ENCODE results near the gene RBM45. TPM values are rescaled to one million over a fixed set of nuclear protein-coding genes. Genes with fewer than 3 reads are reported as not detected.

Gene RBM45
- total RNA-seq, 2 donors from 2014 or later = 10.5 to 12.7 TPM

DNA sequence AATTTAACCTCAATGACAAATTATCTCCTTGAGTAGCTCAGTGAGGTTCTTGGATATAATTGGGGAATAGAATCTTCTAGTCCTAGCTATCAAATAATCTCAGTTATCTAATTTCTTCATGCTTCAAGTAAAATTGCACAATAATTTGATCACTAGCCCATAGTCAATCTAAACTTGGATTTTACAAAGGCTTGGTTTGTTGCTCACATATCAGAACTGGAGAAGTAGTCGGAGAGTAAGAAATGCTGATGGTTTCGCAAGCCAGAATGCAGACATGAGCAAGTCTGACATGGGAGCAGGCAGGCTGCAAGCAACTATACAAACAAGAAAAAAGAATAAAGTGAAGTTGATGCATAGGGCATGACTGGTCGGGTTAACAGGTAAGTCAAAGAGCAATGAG is 28.0 kb upstream of the RBM45 start:
- ATAC-seq (no peak), DNase-seq (no peak)
- 66 to 73% methylated on average over 3 of the region's 3 CpGs for WGBS, 2 donors
- H3K9me3 ChIP-seq = no peaks in the 10 kb centered on the region
- intact Hi-C loops (cut with DNase I) = no loop called here
- no peaks in the 10 kb centered on the region for H3K27me3 ChIP-seq
- no peak overlapping the region for H3K27ac ChIP-seq
- TF ChIP-seq POLR2A (IDR thresholded peaks at IDR 0.05) (no peak), CTCF (IDR thresholded peaks at IDR 0.05) (no peak)
- H3K36me3 ChIP-seq (replicated peaks in 1 of 2; ENCODE audit: insufficient read depth in 1 of 2, low read depth in 2 of 2) = no peaks in the 10 kb centered on the region
- H3K4me1 ChIP-seq = no peaks in the 10 kb centered on the region
- no peak overlapping the region for H3K4me3 ChIP-seq

- H3K4me3 ChIP-seq = no peak overlapping the region
- H3K27ac ChIP-seq = no peak overlapping the region
- H3K9me3 ChIP-seq = no peaks in the 10 kb centered on the region
- intact Hi-C loops (cut with DNase I) = no loop called here
- H3K27me3 ChIP-seq = no peaks in the 10 kb centered on the region
- 49 to 51% methylated on average over 6 of the region's 6 CpGs for WGBS, 2 donors
- H3K36me3 ChIP-seq (replicated peaks in 1 of 2; ENCODE audit: insufficient read depth in 1 of 2, low read depth in 2 of 2) = no peaks in the 10 kb centered on the region
- no peak for TF ChIP-seq CTCF (IDR thresholded peaks at IDR 0.05)
- TF ChIP-seq POLR2A (IDR thresholded peaks at IDR 0.05) = no peak
- ATAC-seq (no peak), DNase-seq (no peak)
- H3K4me1 ChIP-seq = no peaks in the 10 kb centered on the region
These were observed 23.4 kb upstream of the RBM45 start for GRCh38 chr2:178088774-178089270.

DNA sequence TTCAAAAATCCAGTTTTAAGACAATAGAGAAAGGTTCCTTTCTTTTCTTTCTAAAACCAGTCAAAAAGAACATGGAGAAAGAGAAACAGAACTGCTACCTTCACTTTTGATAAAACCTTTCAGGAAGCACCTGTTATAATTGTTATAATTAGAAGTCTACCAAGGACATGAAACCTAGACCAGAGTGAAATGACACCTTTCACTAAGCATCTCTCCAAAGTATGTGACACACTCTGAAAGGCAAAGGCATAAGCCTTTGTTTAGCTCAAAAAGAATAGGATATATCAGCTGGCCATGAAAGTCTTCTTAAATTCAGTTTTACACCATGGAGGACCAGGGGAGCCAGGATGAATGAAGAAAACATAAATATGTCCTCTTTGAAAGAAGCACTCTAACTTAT is 18.8 kb upstream of the RBM45 start:
- intact Hi-C loops (cut with DNase I) = no loop called here
- no peak for TF ChIP-seq CTCF (IDR thresholded peaks at IDR 0.05)

DNA sequence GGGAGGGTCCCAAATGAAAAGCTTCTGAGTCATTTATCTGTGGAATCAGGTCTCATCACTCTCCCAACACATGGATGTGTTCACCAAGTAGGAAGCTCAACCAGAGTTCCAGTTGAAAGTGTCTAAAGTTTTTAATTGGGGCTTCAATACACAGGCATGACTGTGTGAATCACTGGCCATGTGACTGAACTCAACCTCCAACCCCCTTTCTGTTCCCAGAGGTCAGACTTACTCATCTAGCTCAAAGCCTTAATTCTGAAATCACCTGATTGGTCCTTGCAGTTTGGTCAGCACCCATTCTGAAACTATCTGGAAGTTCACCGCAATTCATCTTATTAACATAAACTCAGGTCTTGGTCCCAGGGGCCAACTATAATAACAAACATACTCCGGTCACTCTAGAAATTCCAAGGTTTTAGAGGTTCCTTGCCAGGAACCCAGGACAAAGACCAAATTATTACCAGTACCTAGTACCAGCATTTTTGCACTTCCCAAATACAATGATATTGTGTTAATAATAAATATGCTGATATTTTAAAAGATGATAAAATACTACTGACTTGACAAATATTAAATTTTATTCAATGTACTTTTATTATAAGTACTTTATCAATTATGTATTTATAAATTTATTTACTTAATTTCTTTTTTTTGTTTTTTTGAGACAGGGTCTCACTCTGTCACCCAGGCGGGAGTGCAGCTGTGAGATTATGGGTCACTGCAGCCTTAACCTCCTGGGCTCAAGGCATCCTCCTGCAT is 10.7 kb upstream of the RBM45 start:
- DNase-seq = no peak
- H3K36me3 ChIP-seq (replicated peaks in 1 of 2; ENCODE audit: insufficient read depth in 1 of 2, low read depth in 2 of 2) = no peaks in the 10 kb centered on the region
- WGBS, 2 donors = 87 to 90% methylated on average over 3 of the region's 3 CpGs
- TF ChIP-seq CTCF (IDR thresholded peaks at IDR 0.05) (no peak), POLR2A (IDR thresholded peaks at IDR 0.05) (no peak)
- no peak overlapping the region for H3K27ac ChIP-seq
- no peak overlapping the region for H3K4me3 ChIP-seq
- H3K4me1 ChIP-seq = peaks cover 12% of the 10 kb centered on the region
- intact Hi-C loops (cut with DNase I) = no loop called here
- no peaks in the 10 kb centered on the region for H3K9me3 ChIP-seq
- no peaks in the 10 kb centered on the region for H3K27me3 ChIP-seq
- ATAC-seq = no peak

More for the DNA sequence above, 18.8 kb upstream of the RBM45 start:
- Histone ChIP-seq H3K4me3 (no peak overlapping the region), H3K27ac (no peak overlapping the region), H3K4me1 (no peaks in the 10 kb centered on the region), H3K36me3 (replicated peaks in 1 of 2; ENCODE audit: insufficient read depth in 1 of 2, low read depth in 2 of 2) (no peaks in the 10 kb centered on the region), H3K9me3 (no peaks in the 10 kb centered on the region), H3K27me3 (no peaks in the 10 kb centered on the region)
- ATAC-seq (no peak), DNase-seq (no peak)

- WGBS, 2 donors = 48 to 52% methylated on average over 2 of the region's 2 CpGs
- peak; percentile 25 to 36 (median 30) for DNase-seq
- no peaks in the 10 kb centered on the region for H3K36me3 ChIP-seq (replicated peaks in 1 of 2; ENCODE audit: insufficient read depth in 1 of 2, low read depth in 2 of 2)
- no peaks in the 10 kb centered on the region for H3K27me3 ChIP-seq
- intact Hi-C loops (cut with DNase I) = no loop called here
- TF ChIP-seq POLR2A (IDR thresholded peaks at IDR 0.05) (no peak), CTCF (IDR thresholded peaks at IDR 0.05) (no peak)
- H3K4me3 ChIP-seq = no peak overlapping the region
- no peaks in the 10 kb centered on the region for H3K9me3 ChIP-seq
- no peak for ATAC-seq
- H3K27ac ChIP-seq = no peak overlapping the region
- H3K4me1 ChIP-seq = peaks cover 12% of the 10 kb centered on the region
These were observed 6.7 kb upstream of the RBM45 start for GRCh38 chr2:178105566-178105965.
